HG03108 (cell line): ENCODE results near the gene TMIE.
"Not testable (repeated sequence)": the region's sequence is repeated elsewhere in the genome, so short reads cannot be mapped to it uniquely, and the experiment has no call there.

Experiments
- ATAC-seq: cut with Tn5 transposase; IDR thresholded peaks from one replicate; pipeline ENCODE4 v1.9.1; 2021; ENCODE audit warnings: moderate library complexity; ENCODE audit not compliant: unreplicated experiment

The TMIE gene

GRCh38 chr3:46682974-46683373 lies 18.2 kb upstream of the TMIE start:
- no peak for ATAC-seq

GRCh38 chr3:46684891-46685290 lies 16.3 kb upstream of the TMIE start:
- ATAC-seq, result no peak

- no peak for ATAC-seq
Observed at GRCh38 chr3:46685446-46685845, 15.7 kb upstream of the TMIE start.

GRCh38 chr3:46690798-46691197 lies 10.4 kb upstream of the TMIE start:
- ATAC-seq, result no peak

GRCh38 chr3:46692566-46692990 lies 8.6 kb upstream of the TMIE start:
- no peak for ATAC-seq

- ATAC-seq, result no peak
Observed at GRCh38 chr3:46693038-46693891, 7.9 kb upstream of the TMIE start, which contains the start of gene ALS2CL. Gene ALS2CL (minus strand): TSS chr3:46693679. CDS start chr3:46689440, 4,239 bp downstream.

- ATAC-seq, result no peak
Observed at GRCh38 chr3:46693892-46694226, 7.3 kb upstream of the TMIE start.

GRCh38 chr3:46694520-46694919 lies 6.7 kb upstream of the TMIE start:
- ATAC-seq, result no peak

GRCh38 chr3:46695177-46695961 lies 5.8 kb upstream of the TMIE start:
- ATAC-seq, result no peak

- ATAC-seq, result no peak
Observed at GRCh38 chr3:46695962-46696894, 5.0 kb upstream of the TMIE start.

GRCh38 chr3:46699676-46700523 lies 1.3 kb upstream of the TMIE start:
- no peak for ATAC-seq

- ATAC-seq, result no peak
Observed at GRCh38 chr3:46700772-46701171, 420 bp upstream of the TMIE start.

GRCh38 chr3:46702246-46703012 lies 1.2 kb downstream of the TMIE start:
- no peak for ATAC-seq

GRCh38 chr3:46703013-46703520 lies 1.9 kb downstream of the TMIE start:
- no peak for ATAC-seq

- ATAC-seq, result not testable (repeated sequence)
Observed at GRCh38 chr3:46704346-46704745, 3.2 kb downstream of the TMIE start.

GRCh38 chr3:46705022-46705530 lies 3.9 kb downstream of the TMIE start:
- no peak for ATAC-seq

GRCh38 chr3:46705751-46706552 lies 4.8 kb downstream of the TMIE start:
- no peak for ATAC-seq
